K562 (cell line): Measurements from ENCODE around the gene CDCP1. TPM values are rescaled to one million over a fixed set of nuclear protein-coding genes. Genes with fewer than 3 reads are reported as not detected.

Source experiments
- ARID4B ChIP-seq: sonication (generic); formaldehyde crosslinking; IDR thresholded peaks from 2 replicates; pipeline ENCODE4 v1.8.0; 2022; ENCODE audit warnings: mild to moderate bottlenecking, missing genetic modification reagents
- GATA2 ChIP-seq: sonication (generic); formaldehyde crosslinking; IDR thresholded peaks from 2 replicates; pipeline ENCODE4 v1.4.0; 2020; ENCODE audit warnings: mild to moderate bottlenecking, missing genetic modification reagents
- KHSRP ChIP-seq: fragments of 450-650 bp; IDR thresholded peaks from 2 replicates; pipeline ENCODE4 v1.6.1; 2017
- MTA1 ChIP-seq: fragments of 450-650 bp; IDR thresholded peaks from 2 replicates; pipeline ENCODE4 v1.6.1; 2017; ENCODE audit warnings: borderline replicate concordance
- SMARCA5 ChIP-seq: fragments of 450-650 bp; IDR thresholded peaks from 2 replicates; pipeline ENCODE4 v1.6.1; 2016
- ZBED1 ChIP-seq: IDR thresholded peaks from 2 replicates; pipeline ENCODE4 v1.6.1; 2014
- ZKSCAN1 ChIP-seq: fragments of 150-350 bp; IDR thresholded peaks from 2 replicates; pipeline ENCODE4 v1.6.1; 2016; ENCODE audit warnings: low read depth, low read length
- ZNF232 ChIP-seq: sonication (generic); formaldehyde crosslinking; IDR thresholded peaks from 2 replicates; pipeline ENCODE4 v1.8.0; 2022; ENCODE audit warnings: mild to moderate bottlenecking, missing genetic modification reagents
- ZNF445 ChIP-seq: fragments of 250-450 bp; sonication (Bioruptor Pico); IDR thresholded peaks from 2 replicates; pipeline ENCODE4 v1.4.0; 2020; ENCODE audit warnings: low read depth, mild to moderate bottlenecking, moderate library complexity
- ZNF644 ChIP-seq: fragments of 200-800 bp; sonication (Bioruptor generic); IDR thresholded peaks from 2 replicates; pipeline ENCODE4 v1.6.1; 2016; ENCODE audit warnings: low read depth, missing genetic modification characterization, missing compliant biosample characterization
- polyA plus RNA-seq, 8 experiments: library from polyadenylated mRNA; depleted of rRNA in 4 of 8; stranded (reverse) in 5 of 8; unstranded in 3 of 8; fragments of >200 nt; fragmentation: Nextera tagmentation in 2 of 8; fragmentation: Illumina TruSeq in 1 of 8; extraction: Ambion mirVana in 2 of 8; extraction: Trizol in 1 of 8; gene quantifications; 2 replicates each; pipeline versions ENCODE4 v1.2.1 to v1.2.3, GENCODE V29; 2011 to 2014; ENCODE audit warnings: inconsistent platforms in 1 of 8, missing spikeins in 1 of 8
- total RNA-seq, 7 experiments: library from RNA; depleted of rRNA in 6 of 7; stranded (reverse); fragments of >200 nt in 6 of 7; fragmentation: Illumina TruSeq in 2 of 7; extraction: Trizol in 2 of 7; gene quantifications; 2 replicates each; pipeline versions ENCODE4 v1.2.1 to v1.2.3, GENCODE V29; 2011 to 2021; ENCODE audit warnings: low replicate concordance in 1 of 7

The CDCP1 gene
- total and polyA plus RNA-seq, 9 of the 15 experiments (the other 6 are each of a cell fraction or from before 2014, with no cell fraction given) = 3.9 to 16.4 (median 5.2) TPM

- TF ChIP-seq ARID4B = no peak
- peak; percentile 73; the same call in 1 of the 2 replicates for TF ChIP-seq KHSRP
- no peak for TF ChIP-seq ZNF232 (CRISPR knock-in tag)
- peak; percentile 32; the same call in 1 of the 2 replicates for TF ChIP-seq ZBED1
- no peak for TF ChIP-seq ZNF445 (CRISPR knock-in tag)
- 0 out of 2 replicates have a peak, but pooled peaks have one; percentile 55 for TF ChIP-seq ZKSCAN1
- TF ChIP-seq SMARCA5 = no peak
- peak; percentile 98 for TF ChIP-seq GATA2 (CRISPR knock-in tag)
- peak; percentile 89 for TF ChIP-seq ZNF644 (tag)
- TF ChIP-seq MTA1 = peak; percentile 87
Observed at GRCh38 chr3:45137656-45138181, 8.5 kb downstream of the CDCP1 start (continued).
